ENCODE measurements around the gene ZSCAN29. TPM values are rescaled to one million over a fixed set of nuclear protein-coding genes. Genes with fewer than 3 reads are reported as not detected.

ZSCAN29 gene
- total and polyA plus RNA-seq, 2 of the 13 experiments (the other 11 are each of a cell fraction or from before 2014, with no cell fraction given): 8.3 to 27.4 TPM

GRCh38 chr15:43370975-43371974 is at the start of gene ZSCAN29, which contains the start of gene TUBGCP4 (continued):
- TF ChIP-seq SRSF4 (IDR thresholded peaks at IDR 0.05; ENCODE audit: low read depth, low read length, poor library complexity, severe bottlenecking) (no peak), KDM5B (CRISPR knock-in tag; IDR thresholded peaks at IDR 0.05; ENCODE audit: borderline replicate concordance) (peak; percentile 79), PHB2 (IDR thresholded peaks at IDR 0.05; ENCODE audit: partially characterized antibody) (no peak), FOXK1 (CRISPR knock-in tag; IDR thresholded peaks at IDR 0.05; ENCODE audit: borderline replicate concordance, low read depth) (peak; percentile 28; the same call in 1 of the 2 replicates), ZNF891 (CRISPR knock-in tag; IDR thresholded peaks at IDR 0.05) (peak; percentile 76), TAF1 (CRISPR knock-in tag; IDR thresholded peaks at IDR 0.05) (peak; percentile 81; the same call in 1 of the 2 replicates), TRIM24 (CRISPR knock-in tag; IDR thresholded peaks at IDR 0.05) (no peak), YY1 (IDR thresholded peaks at IDR 0.05; ENCODE audit: insufficient read depth, insufficient replicate concordance, low read depth, low read length) (peak; percentile 46), EHMT2 (IDR thresholded peaks at IDR 0.05; ENCODE audit: borderline replicate concordance, low read depth, low read length) (no peak), ZBTB20 (CRISPR knock-in tag; IDR thresholded peaks at IDR 0.05; ENCODE audit: borderline replicate concordance, low read depth) (peak; percentile 65; the same call in 1 of the 2 replicates), FLYWCH1 (CRISPR knock-in tag; IDR thresholded peaks at IDR 0.05) (0 out of 2 replicates have a peak, but pooled peaks have one; percentile 66), ZNF275 (CRISPR knock-in tag; IDR thresholded peaks at IDR 0.05; ENCODE audit: borderline replicate concordance) (0 out of 2 replicates have a peak, but pooled peaks have one; percentile 28), ZNF331 (CRISPR knock-in tag; IDR thresholded peaks at IDR 0.05) (peak; percentile 57), ARNTL (CRISPR knock-in tag; IDR thresholded peaks at IDR 0.05) (no peak; the same call in 1 of the 2 replicates), PRMT3 (CRISPR knock-in tag; IDR thresholded peaks at IDR 0.05; ENCODE audit: borderline replicate concordance, low read depth) (peak; percentile 54), ZNF788 (CRISPR knock-in tag; IDR thresholded peaks at IDR 0.05; ENCODE audit: borderline replicate concordance) (peak; percentile 53; the same call in 1 of the 2 replicates), ZNF326 (CRISPR knock-in tag; IDR thresholded peaks at IDR 0.05; ENCODE audit: borderline replicate concordance) (no peak), ZNF441 (CRISPR knock-in tag; IDR thresholded peaks at IDR 0.05; ENCODE audit: borderline replicate concordance) (no peak), DBP (CRISPR knock-in tag; IDR thresholded peaks at IDR 0.05; ENCODE audit: not compliant biosample characterization) (no peak), HOXA5 (CRISPR knock-in tag; IDR thresholded peaks at IDR 0.05) (no peak)
- TF ChIP-seq, protein P1, sequence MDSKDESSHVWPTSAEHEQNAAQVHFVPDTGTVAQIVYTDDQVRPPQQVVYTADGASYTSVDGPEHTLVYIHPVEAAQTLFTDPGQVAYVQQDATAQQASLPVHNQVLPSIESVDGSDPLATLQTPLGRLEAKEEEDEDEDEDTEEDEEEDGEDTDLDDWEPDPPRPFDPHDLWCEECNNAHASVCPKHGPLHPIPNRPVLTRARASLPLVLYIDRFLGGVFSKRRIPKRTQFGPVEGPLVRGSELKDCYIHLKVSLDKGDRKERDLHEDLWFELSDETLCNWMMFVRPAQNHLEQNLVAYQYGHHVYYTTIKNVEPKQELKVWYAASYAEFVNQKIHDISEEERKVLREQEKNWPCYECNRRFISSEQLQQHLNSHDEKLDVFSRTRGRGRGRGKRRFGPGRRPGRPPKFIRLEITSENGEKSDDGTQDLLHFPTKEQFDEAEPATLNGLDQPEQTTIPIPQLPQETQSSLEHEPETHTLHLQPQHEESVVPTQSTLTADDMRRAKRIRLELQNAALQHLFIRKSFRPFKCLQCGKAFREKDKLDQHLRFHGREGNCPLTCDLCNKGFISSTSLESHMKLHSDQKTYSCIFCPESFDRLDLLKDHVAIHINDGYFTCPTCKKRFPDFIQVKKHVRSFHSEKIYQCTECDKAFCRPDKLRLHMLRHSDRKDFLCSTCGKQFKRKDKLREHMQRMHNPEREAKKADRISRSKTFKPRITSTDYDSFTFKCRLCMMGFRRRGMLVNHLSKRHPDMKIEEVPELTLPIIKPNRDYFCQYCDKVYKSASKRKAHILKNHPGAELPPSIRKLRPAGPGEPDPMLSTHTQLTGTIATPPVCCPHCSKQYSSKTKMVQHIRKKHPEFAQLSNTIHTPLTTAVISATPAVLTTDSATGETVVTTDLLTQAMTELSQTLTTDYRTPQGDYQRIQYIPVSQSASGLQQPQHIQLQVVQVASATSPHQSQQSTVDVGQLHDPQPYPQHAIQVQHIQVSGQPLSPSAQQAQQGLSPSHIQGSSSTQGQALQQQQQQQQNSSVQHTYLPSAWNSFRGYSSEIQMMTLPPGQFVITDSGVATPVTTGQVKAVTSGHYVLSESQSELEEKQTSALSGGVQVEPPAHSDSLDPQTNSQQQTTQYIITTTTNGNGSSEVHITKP (CRISPR knock-in tag; IDR thresholded peaks at IDR 0.05; ENCODE audit: low read depth): no peak
- TF ChIP-seq, protein P2, sequence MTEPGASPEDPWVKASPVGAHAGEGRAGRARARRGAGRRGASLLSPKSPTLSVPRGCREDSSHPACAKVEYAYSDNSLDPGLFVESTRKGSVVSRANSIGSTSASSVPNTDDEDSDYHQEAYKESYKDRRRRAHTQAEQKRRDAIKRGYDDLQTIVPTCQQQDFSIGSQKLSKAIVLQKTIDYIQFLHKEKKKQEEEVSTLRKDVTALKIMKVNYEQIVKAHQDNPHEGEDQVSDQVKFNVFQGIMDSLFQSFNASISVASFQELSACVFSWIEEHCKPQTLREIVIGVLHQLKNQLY (CRISPR knock-in tag; IDR thresholded peaks at IDR 0.05): no peak

All from HepG2 (cell line).